ENCODE results near the gene HECTD1.
A peak's percentile ranks its signal among the peaks of the same experiment; 100 is the strongest.
"Not testable (repeated sequence)": the region's sequence is repeated elsewhere in the genome, so short reads cannot be mapped to it uniquely, and the experiment has no call there.

HECTD1 gene

DNA sequence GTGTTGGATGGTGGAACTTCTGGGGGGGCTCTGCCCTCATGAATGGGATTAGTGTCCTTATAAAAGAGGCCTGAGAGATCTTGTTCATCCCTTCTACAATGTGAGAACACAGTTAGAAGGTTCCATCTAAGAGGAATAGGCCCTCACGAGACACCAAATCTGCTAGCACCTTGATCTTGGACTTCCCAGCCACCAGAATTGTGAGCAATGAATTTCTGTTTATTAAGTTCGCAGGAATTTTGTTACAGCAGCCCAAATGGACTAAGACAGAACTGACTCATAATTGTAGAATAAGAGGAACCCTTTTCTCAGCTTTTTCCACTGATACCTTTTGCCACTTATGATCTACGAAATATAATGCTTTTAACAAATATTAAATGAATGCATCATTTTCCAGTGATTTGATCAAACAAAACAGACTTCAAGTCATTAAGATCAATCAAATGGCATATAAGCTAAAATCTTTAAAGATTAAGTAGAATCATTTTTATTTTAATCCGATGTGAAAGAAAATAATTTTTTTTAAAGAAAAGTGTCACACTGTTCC lies 68.2 kb downstream of the HECTD1 start:
- no peak for DNase-seq

DNA sequence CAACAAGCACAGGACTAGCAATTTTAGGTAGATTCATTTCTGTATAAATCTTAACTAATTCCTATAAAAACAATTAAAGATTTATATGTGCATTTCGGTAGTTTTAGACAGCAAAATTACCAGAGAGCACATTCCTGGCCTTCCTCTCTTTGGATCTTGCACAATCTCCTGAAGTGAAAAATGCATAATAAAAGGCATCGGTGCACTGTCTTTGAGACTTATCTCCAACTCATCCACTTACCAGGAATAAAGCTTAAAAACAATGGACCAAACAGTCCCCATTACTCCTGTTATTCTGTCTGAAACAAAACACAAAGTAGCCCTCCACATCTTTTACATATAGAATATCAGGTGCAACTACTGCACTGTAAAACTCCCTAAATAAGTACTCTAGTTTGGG lies 69.3 kb downstream of the HECTD1 start:
- no peak for DNase-seq

DNA sequence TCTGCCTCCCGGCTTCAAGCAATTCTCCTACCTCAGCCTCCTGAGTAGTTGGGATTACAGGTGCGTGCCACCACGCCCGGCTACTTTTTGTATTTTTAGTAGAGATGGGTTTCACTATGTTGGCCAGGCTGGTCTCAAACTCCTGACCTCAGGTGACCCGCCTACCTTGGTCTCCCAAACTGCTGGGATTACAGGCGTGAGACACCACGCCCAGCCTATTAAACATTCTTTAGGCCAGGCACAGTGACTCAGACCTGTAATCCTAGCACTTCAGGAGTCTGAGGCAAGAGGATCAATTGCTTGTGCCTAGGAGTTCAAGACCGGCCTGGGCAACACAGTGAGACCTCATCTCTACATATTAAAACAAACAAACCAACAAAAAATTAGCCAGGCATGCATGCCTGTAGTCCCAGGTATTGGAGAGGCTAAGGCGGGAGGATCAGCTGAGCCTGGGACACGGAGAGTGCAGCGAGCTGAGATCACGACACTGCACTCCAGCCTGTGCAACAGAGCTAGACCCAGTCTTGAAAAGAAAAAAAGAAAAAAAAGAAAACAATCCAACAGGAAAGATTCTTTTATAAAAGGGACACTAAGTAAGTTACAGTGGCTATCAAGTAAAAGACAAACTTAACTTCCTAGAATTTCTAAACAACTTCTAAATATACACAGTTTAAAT lies 70.2 kb downstream of the HECTD1 start:
- DNase-seq: no peak

DNA sequence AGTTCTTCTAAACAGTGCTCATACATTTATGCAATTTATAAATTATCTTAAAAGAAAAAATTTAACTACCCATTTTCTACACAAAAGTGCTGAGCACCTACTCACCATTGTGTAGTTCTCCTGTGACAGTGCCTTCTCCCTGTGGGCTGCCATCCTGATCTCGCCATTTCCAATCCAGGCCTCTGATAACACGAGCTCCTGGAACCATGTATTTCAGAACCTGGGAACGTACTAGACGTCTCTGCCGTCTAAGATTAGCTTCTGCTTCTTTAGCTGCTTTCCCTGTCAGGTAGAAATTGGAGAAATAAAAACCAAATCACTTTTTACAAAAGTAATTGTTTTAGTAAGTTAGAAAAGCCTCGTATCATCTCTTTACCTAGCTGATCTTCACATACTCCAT lies 74.5 kb downstream of the HECTD1 start:
- no peak for DNase-seq

DNA sequence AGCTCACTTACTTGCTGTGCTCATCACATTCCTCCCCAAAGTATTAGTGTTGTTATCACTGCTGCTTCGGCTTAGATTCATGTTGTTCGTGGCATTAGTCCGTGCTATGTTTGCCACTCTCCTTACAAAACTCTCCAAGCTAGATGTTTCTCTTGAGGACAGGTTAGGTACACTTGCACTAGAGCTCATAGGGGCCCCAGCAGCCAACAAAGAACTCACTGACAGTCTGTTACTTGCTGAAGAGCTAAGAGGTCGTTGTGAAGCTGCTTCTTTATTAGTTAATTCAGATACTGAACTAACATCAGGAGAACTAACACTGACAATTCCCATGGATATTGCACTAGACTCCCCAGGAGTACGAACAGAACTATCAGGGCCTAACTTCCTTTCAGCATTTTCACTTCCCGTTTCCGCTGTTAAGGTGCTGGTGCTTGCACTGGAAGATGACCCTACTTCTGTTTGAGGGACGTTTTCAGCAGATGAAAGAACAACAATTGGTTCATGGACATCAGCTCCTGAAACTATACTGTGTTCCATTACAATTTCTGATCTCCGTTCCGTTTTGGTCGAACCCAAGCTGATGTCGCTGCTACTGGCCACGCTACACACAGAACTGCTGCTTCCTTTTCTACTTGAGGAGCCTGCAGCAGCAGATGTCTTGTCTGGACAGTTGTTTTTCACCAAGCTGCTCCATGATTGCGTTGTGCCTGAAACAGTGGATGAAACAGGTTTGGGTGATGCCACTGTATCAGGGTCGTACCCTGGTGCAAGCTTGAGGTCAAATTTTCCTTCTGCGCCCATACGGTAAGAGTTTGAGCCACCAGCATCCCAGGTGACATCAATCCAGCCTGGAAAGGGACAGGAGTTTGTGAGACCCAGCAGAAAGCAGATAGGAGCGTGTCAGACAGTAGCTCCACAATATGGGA lies 78.7 kb downstream of the HECTD1 start:
- no peak for DNase-seq

DNA sequence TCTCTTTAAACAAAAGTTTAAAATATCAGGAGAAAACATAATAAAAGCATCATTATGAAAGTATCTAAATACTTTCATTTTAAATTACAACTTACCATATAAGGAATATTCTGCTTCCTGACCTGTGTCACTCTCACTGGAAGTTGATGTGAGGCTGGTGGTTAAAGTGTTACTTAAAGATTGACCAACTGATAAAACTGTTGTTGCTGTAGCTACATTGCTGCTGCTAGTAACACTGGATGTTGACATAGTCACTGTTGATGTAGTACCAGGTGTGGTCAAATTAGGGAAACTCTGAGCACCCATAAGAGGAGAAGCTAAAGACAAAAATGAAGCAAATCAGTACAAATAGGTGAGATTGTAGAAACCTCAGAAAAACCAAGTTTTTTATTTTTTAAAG lies 79.9 kb downstream of the HECTD1 start:
- no peak for DNase-seq

DNA sequence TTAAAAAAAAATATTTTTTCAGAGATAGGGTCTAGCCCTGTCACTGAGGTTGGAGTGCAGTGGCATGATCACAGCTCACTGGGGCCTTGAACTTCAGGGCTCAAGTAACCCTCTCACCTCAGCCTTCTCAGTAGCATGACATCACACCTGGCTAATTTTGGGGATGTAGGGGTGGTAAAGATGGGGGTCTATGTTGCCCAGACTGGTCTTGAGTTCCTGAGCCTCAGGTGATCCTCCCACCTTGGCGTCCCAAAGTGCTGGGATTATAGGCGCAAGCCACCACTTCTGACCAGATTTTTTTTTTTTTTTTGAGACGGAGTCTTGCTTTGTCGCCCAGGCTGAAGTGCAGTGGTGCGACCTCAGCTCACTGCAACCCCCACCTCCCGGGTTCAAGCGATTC lies 80.9 kb downstream of the HECTD1 start:
- DNase-seq: no peak

DNA sequence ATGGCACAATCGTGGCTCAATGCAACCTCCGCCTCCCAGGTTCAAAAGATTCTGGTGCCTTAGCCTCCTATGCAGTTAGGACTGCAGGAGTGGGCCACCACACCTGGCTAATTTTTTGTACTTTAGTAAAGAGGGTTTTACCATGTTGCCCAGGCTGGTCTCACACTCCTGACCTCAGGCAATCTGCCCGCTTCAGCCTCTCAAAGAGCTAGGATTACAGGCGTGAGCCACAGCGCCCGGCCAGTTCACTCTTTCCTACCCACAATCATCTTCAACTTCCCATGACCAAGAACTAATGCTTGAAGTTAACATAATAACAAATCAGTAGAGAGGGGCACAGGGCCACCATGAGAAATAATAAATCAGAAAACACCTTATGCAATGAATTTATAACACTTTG lies 82.4 kb downstream of the HECTD1 start:
- DNase-seq: no peak

DNA sequence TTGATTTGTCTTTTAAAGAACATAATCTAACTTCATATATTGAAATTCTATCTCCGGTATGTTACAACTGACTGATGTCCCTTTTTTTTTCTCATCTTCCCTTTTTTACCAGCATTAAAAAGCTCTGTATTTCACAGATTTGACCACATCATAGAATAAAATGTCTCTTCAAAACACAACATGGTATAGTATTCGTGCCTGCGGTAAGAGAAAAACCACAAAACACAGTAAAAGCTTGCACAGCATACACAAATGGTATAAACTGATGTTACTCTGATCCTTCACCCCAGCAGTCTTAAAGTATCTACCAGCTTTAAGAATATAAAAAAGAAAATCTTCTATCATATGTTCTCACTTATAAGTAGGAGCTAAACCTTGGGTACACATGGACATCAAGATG lies 83.4 kb downstream of the HECTD1 start:
- DNase-seq: peak; percentile 47

DNA sequence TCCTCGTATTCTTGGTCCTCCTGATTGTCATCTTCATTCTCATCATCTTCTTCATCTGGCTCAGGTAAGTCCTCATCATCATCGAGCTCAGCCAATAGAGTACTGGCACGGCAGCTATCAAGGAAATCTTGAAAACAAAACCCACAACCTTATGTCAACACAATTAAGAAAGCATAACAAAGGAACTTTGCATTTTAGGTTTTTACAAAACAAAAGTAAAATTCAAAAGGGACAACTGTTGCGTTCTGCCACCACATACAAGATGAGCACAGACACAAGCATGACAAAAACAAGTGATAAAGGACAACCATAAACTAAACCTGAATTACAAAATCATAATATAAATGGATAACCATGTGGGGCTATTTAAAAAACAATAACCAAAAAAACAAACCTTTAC lies 84.7 kb downstream of the HECTD1 start:
- no peak for DNase-seq

DNA sequence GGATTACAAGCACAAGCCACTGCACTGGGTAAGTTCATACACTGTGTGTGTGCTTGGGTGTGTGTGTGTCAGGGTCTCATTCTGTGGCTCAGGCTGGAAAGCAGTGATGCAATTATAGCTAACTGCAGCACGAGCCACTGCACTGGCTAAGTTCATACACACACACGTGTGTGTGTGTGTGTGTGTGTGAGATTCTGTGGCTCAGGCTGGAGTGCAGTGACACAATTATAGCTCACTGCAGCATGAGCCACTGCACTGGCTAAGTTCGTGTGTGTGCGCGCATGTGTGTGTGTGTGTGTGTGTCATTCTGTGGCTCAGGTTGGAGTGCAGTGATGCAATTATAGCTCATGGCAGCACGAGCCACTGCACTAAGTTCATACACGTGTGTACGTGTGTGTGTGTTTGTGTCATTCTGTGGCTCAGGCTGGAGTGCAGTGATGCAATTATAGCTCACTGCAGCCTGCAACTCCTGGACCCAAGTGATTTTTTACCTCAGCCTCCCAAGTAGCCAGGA lies 85.4 kb downstream of the HECTD1 start:
- peak; percentile 9 for DNase-seq

DNA sequence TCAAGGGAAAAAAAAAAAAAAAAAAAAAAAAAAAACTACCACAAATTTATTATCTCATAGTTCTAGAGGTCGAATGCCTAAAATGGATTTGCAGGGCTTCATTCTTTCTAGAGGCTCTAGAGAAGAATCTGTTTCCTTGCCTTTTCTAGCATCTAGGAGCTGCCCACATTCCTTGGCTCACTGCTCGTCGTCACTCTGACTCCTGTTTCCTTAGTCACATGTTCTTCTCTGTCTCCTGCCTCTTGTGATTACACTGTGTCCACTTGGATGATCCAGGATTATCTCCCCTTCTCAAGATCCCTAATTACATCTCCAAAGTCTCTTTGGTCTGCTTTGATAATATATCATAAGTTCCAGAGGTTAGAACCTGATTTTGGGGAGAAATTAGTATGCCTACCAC lies 88.7 kb downstream of the HECTD1 start:
- peak; percentile 28 for DNase-seq

DNA sequence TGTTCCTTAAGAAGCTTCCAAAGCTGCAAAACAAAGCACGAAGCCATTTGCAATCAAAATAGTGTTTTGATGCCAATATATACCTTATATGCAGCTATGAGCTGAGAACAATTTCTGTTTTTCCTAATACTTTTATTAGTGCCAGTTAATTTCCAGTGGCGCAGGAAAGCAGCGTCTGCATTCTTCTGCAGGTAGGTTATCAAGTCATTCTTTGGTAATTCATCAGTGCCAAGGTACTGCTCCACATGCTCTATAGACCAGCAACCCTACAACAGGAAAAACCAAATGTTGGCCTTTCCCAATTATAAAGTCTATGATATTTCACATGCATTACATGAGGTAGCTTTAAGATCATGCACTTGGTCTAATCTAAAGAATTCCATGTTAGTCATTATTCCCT lies 93.8 kb downstream of the HECTD1 start:
- no peak for DNase-seq

DNA sequence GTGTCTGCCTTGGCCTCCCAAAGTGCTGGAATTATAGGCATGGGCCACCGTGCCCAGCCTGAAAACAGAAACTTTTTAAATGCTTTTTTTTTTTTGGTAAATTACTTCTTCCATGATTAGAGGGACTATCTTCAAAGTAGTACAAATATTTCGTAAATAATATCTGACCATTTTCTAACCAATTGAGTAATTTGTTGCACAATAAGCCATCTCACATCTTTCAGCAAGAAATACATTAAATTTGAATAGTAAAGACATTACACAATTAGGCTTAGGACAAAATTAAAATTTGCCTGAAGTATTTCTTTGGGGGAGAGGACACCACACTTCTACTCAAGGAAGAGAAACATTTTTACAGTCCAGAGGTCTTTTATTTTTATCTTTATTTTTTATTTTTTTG lies 96.7 kb downstream of the HECTD1 start:
- no peak for DNase-seq

DNA sequence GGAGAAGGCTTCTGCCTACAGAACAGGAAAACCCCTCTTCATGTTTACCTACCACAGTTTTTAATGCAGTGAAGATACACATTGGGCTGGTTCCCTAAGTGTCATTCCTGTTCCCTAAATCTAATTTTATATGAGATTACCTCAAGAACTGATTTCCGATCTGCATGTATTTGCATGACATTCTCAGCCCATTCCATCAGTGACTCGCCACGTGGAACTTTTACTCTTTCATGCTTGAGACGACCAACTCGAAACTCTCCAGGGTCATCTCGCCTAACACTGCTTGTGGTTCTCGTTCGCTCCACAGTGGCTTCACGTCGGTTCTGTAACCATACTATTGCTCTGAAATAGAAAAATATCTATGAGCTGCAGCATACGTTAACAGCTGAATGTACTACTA lies 98.3 kb downstream of the HECTD1 start:
- no peak for DNase-seq

DNA sequence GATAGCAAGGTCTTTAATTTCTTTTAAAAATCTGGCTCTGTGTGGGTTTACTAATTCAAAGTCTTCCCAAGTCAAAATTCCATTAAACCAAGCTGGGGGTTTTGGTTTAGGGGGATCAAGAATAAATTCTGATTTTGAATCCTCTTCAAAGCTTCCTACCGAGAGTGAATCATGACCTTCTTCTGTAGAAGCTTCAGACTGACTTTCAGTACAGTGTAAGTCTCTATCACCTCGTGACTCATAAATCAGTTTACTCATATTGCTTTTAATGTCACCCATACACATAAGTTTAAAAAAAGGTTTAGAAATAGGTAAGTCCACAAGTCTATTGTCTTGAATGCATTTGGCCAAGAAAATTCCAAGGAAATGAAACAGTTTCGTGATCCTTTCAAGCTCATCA lies 100.8 kb downstream of the HECTD1 start:
- DNase-seq: no peak

DNA sequence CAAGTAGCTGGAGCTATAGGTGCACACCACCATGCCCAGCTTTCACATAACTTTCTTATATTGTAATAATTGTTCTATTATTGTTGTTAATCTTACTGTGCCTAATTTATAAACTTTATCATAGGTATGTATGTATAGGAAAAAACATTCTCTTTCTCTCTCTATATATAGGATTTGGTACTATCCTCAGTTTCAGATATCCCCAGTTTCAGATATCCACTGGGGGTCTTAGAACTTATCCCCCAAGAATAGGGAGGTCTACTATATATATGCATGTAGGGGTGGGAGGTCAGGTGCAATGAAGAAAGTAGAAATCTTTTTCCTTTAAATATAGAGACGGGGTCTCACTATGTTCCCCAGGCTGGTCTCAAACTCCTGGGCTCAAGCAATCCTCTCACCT lies 110.5 kb downstream of the HECTD1 start:
- no peak for DNase-seq

DNA sequence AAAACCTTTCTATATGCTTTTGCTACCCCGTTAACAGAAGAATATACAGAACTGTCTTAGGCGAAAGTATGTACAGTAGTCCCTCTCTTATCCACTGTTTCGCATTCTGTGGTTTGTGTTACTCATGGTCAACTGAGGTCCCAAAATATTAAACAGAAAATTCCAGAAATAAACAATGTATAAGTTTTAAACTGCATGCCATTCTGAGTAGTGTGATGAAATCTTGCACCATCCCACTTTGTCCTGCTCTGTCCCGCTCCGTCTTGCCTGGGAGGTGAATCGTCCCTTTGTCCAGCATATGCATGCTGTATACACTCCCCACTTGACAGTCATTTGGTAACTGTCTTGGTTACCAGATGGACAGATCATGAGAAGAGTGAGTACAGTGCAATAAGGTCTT lies 111.3 kb downstream of the HECTD1 start:
- DNase-seq: peak; percentile 65

DNA sequence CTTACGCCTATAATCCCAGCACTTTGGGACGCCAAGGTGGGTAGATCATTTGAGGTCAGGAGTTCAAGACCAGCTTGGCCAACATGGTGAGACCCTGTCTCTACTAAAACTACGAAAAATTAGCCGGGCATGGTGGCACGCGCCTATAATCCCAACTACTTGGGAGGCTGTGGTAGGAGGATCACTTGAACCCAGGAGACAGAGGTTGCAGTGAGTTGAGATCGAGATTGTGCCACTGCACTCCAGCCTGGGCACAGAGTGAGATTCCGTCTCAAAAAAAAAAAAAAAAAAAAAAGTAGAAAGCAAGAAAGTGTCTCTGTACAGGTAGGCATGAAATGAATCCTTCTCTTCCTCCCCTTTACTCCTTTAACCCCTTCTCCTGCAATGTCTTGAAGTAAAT lies 111.8 kb downstream of the HECTD1 start:
- not testable (repeated sequence) for DNase-seq

DNA sequence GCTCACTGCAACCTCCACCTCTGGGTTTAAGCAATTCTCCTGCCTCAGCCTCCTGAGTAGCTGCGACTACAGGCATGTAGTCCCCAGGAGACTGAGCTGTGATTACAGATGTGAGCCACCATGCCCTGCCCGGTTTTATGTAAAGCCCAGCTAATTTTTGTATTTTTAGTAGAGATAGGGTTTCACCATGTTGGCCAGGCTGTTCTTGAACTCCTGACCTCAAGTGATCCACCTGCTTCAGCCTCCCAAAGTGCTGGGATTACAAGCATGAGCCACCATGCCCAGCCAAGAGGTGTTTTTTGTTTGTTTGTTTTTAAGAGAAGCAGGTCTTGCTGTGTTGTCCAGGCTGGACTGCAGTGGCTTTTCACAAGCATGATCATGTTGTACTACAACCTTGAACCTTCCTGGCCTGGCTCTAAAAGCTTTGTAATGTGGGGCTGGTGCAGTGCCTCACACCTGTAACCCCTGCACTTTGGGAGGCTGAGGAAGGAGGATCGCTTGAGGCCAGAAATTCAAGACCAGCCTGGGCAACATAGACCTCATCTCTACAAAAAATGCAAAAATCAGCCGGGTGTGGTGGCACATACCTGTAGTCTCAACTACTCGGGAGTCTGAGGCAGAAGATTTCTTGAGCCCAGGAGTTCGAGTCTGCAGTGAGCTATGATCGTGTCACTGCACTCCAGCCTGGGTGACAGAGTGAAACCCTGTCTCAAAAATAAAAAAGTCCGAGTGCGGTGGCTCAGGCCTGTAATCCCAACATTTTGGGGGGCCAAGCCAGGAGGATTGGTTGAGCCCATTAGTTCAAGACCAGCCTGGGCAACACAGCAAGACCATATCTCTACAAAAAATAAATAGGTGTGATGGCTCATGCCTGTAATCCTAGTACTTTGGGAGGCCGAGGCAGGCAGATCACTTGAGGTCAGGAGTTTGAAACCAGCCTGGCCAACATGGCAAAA lies 113.4 kb downstream of the HECTD1 start:
- not testable (repeated sequence) for DNase-seq

DNA sequence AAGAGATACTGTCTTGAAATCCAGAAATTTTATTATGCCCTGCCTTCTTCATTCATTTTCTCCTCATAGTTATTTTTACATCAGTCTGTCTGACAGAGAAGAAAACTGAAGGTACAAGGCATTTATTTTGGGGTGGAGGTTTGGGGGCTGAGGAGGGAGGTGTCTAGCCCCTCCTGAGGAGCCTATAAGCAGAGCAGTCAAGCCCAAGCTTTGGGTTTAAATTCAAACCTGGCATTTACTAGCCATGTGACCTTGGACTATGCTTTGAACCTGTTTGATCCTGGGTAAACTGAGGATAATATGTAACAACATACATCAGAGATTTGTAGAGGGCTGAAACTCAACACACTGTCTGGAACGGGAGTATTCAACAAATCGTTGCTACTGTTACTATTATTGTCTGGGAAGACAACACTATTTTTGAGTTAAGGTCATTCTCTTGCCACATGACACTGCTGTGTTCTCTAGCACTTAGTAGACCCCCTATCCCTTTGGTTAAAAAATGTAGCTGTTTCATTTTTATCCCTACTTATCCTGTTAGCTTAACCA lies 115.4 kb downstream of the HECTD1 start:
- DNase-seq: no peak
